Measurements from ENCODE around the gene EPHA6.
A peak's percentile ranks its signal among the peaks of the same experiment; 100 is the strongest.

EPHA6 gene

GRCh38 chr3:97001611-97002010 is 187.2 kb downstream of the EPHA6 start:
- no peaks in the 10 kb centered on the region for H3K79me2 ChIP-seq (ENCODE audit: insufficient read depth, low read length)
- H3K27me3 ChIP-seq (ENCODE audit: insufficient read depth, low read length, poor library complexity), result no peaks in the 10 kb centered on the region
- ATAC-seq (ENCODE audit: insufficient read depth, low read depth) (no peak), DNase-seq (no peak)
- no peak for TF ChIP-seq EZH2 (IDR thresholded peaks at IDR 0.05; ENCODE audit: borderline replicate concordance, low read depth, low read length, severe bottlenecking)
- no peak for TF ChIP-seq CTCF (IDR thresholded peaks at IDR 0.05; ENCODE audit: borderline replicate concordance, extremely low read depth, low read length, poor library complexity, severe bottlenecking)
- H3K9ac ChIP-seq (ENCODE audit: low read depth, low read length), result no peak overlapping the region
- no peak overlapping the region for H3K4me3 ChIP-seq (ENCODE audit: low read depth in 1 of 2, low read length in 2 of 2)
- no peaks in the 10 kb centered on the region for H3K4me1 ChIP-seq (ENCODE audit: insufficient read depth, low read length)
- no peak overlapping the region for H3K27ac ChIP-seq (ENCODE audit: low read length)
- H2AFZ ChIP-seq (ENCODE audit: low read depth, low read length), result no peak overlapping the region
- H3K9me3 ChIP-seq (ENCODE audit: insufficient read depth, low read length, severe bottlenecking), result no peaks in the 10 kb centered on the region
- no peaks in the 10 kb centered on the region for H3K36me3 ChIP-seq (ENCODE audit: insufficient read depth, low read length)
- H4K20me1 ChIP-seq (ENCODE audit: insufficient read depth, low read length), result no peaks in the 10 kb centered on the region
- no peak overlapping the region for H3K4me2 ChIP-seq (ENCODE audit: insufficient read depth, low read length)

- H2AFZ ChIP-seq (ENCODE audit: low read depth, low read length), result no peak overlapping the region
- H3K36me3 ChIP-seq (ENCODE audit: insufficient read depth, low read length), result no peaks in the 10 kb centered on the region
- no peaks in the 10 kb centered on the region for H4K20me1 ChIP-seq (ENCODE audit: insufficient read depth, low read length)
- peak; percentile 5 for DNase-seq
- no peak for ATAC-seq (ENCODE audit: insufficient read depth, low read depth)
- no peak overlapping the region for H3K4me3 ChIP-seq (ENCODE audit: low read depth in 1 of 2, low read length in 2 of 2)
- no peaks in the 10 kb centered on the region for H3K4me1 ChIP-seq (ENCODE audit: insufficient read depth, low read length)
- H3K27me3 ChIP-seq (ENCODE audit: insufficient read depth, low read length, poor library complexity), result no peaks in the 10 kb centered on the region
- H3K27ac ChIP-seq (ENCODE audit: low read length), result no peak overlapping the region
- H3K9ac ChIP-seq (ENCODE audit: low read depth, low read length), result no peak overlapping the region
- H3K4me2 ChIP-seq (ENCODE audit: insufficient read depth, low read length), result no peak overlapping the region
- no peak for TF ChIP-seq EZH2 (IDR thresholded peaks at IDR 0.05; ENCODE audit: borderline replicate concordance, low read depth, low read length, severe bottlenecking)
- no peak for TF ChIP-seq CTCF (IDR thresholded peaks at IDR 0.05; ENCODE audit: borderline replicate concordance, extremely low read depth, low read length, poor library complexity, severe bottlenecking)
- H3K9me3 ChIP-seq (ENCODE audit: insufficient read depth, low read length, severe bottlenecking), result no peaks in the 10 kb centered on the region
- H3K79me2 ChIP-seq (ENCODE audit: insufficient read depth, low read length), result no peaks in the 10 kb centered on the region
Measured at GRCh38 chr3:97009427-97010019, 195.1 kb downstream of the EPHA6 start.

- Histone ChIP-seq H3K27me3 (ENCODE audit: insufficient read depth, low read length, poor library complexity) (no peaks in the 10 kb centered on the region), H3K4me1 (ENCODE audit: insufficient read depth, low read length) (no peaks in the 10 kb centered on the region), H3K36me3 (ENCODE audit: insufficient read depth, low read length) (no peaks in the 10 kb centered on the region), H3K9ac (ENCODE audit: low read depth, low read length) (no peak overlapping the region), H3K27ac (ENCODE audit: low read length) (no peak overlapping the region), H3K9me3 (ENCODE audit: insufficient read depth, low read length, severe bottlenecking) (no peaks in the 10 kb centered on the region), H3K79me2 (ENCODE audit: insufficient read depth, low read length) (no peaks in the 10 kb centered on the region), H3K4me3 (ENCODE audit: low read depth in 1 of 2, low read length in 2 of 2) (no peak overlapping the region), H4K20me1 (ENCODE audit: insufficient read depth, low read length) (no peaks in the 10 kb centered on the region), H2AFZ (ENCODE audit: low read depth, low read length) (no peak overlapping the region), H3K4me2 (ENCODE audit: insufficient read depth, low read length) (no peak overlapping the region)
- no peak for ATAC-seq (ENCODE audit: insufficient read depth, low read depth)
- DNase-seq, result no peak
- TF ChIP-seq EZH2 (IDR thresholded peaks at IDR 0.05; ENCODE audit: borderline replicate concordance, low read depth, low read length, severe bottlenecking), result no peak
- no peak for TF ChIP-seq CTCF (IDR thresholded peaks at IDR 0.05; ENCODE audit: borderline replicate concordance, extremely low read depth, low read length, poor library complexity, severe bottlenecking)
Measured at GRCh38 chr3:97010881-97011657, 196.7 kb downstream of the EPHA6 start.

Data from DND-41 (cell line).